Measurements from ENCODE around the gene CD8B2. TPM values are rescaled to one million over a fixed set of nuclear protein-coding genes. Genes with fewer than 3 reads are reported as not detected.

The CD8B2 gene
- total RNA-seq, 6 experiments from 2014 or later = not detected

DNA sequence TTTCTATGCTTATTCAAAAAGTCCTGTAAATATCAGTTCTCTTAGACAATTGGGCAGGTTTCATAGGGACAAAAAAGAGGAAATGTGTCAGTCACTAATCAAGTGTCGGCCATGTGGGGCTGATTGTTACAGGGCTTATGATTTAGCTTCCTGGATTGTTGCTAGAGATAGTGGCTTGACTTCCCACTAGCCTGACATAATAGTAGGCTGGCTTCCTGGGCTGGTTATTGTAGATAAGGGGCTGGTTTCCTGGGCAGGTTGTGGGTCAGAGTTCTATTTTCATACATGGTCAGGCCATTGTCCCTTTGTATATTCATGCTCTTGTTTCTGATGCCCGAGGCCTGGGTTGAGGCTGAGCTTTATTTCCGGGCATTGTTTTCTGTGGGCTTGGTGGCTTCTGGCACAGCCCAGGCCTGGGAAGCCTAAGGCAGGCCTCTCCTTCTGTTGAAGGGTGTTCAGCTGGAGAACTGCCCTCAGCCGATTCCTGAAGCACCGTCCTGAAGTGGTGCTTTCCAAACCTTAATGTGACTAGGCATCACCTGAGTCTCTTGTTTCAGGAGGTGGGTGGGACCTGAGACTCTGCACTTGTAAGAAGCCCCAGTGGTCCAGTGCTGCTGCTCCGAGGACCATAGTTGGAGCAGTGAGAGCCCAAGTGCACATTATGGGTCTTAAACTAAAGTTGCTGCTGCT is 37.0 kb downstream of the CD8B2 start:
- no peaks in the 10 kb centered on the region for H3K36me3 Mint-ChIP-seq (ENCODE audit: low read depth)
- H3K9me3 Mint-ChIP-seq = no peaks in the 10 kb centered on the region
- DNase-seq = no peak
- TF ChIP-seq, protein P1, sequence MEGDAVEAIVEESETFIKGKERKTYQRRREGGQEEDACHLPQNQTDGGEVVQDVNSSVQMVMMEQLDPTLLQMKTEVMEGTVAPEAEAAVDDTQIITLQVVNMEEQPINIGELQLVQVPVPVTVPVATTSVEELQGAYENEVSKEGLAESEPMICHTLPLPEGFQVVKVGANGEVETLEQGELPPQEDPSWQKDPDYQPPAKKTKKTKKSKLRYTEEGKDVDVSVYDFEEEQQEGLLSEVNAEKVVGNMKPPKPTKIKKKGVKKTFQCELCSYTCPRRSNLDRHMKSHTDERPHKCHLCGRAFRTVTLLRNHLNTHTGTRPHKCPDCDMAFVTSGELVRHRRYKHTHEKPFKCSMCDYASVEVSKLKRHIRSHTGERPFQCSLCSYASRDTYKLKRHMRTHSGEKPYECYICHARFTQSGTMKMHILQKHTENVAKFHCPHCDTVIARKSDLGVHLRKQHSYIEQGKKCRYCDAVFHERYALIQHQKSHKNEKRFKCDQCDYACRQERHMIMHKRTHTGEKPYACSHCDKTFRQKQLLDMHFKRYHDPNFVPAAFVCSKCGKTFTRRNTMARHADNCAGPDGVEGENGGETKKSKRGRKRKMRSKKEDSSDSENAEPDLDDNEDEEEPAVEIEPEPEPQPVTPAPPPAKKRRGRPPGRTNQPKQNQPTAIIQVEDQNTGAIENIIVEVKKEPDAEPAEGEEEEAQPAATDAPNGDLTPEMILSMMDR (IDR thresholded peaks at IDR 0.05) = no peak
- H3K4me3 Mint-ChIP-seq = no peak overlapping the region
- H3K27ac Mint-ChIP-seq = no peak overlapping the region
- peaks cover 20% of the 10 kb centered on the region for H3K27me3 Mint-ChIP-seq (ENCODE audit: insufficient read depth)
- no peaks in the 10 kb centered on the region for H3K4me1 Mint-ChIP-seq (ENCODE audit: low read depth)

DNA sequence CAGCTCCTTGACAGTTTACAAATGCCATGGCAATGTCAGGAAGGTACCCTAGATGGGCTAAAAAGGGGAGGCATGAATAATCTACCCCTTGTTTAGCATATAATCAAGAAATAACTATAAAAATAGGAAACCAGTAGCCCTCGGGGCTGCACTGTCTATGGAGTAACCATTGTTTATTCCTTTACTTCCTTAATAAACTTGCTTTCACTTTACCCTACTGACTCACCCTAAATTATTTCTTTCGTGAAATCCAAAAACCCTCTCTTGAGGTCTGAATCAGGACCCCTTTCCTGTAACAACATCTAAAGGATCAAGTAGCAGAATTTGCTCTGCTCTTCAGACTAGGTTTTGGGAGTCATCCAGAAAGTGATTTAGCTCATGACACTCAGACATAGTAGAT is 43.7 kb downstream of the CD8B2 start:
- DNase-seq = no peak
- no peaks in the 10 kb centered on the region for H3K9me3 Mint-ChIP-seq
- H3K4me3 Mint-ChIP-seq = no peak overlapping the region
- no peaks in the 10 kb centered on the region for H3K36me3 Mint-ChIP-seq (ENCODE audit: low read depth)
- H3K4me1 Mint-ChIP-seq (ENCODE audit: low read depth) = no peaks in the 10 kb centered on the region
- no peak overlapping the region for H3K27ac Mint-ChIP-seq
- TF ChIP-seq, protein P1 (IDR thresholded peaks at IDR 0.05) = no peak
- H3K27me3 Mint-ChIP-seq (ENCODE audit: insufficient read depth) = peaks cover 21% of the 10 kb centered on the region

DNA sequence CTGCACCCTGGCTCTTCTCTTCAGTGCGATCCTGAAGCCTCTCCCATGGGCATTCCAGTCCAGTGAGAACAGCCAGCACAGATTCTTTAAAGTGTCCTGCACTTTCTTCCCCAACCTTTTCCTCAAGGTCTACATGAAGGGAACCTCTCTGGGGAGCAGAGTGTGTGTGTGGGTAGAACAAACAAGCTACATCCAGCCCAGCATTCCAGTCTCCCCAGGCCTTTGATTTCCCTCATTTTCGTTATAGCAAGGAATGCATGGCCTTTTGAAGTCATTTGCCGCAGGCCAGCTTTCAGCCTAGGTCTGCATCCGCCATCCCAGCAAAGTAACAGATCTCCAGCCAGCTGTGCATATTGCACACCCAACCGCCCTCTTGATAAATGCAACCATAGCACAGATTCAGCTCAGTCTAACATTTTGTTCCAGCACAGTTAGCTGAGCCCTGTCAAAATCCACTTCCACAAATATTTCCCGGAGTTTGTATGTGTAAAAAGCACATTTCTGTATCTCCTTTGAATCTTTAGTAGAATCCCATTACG is 44.6 kb downstream of the CD8B2 start:
- no peak overlapping the region for H3K4me3 Mint-ChIP-seq
- no peaks in the 10 kb centered on the region for H3K9me3 Mint-ChIP-seq
- no peaks in the 10 kb centered on the region for H3K36me3 Mint-ChIP-seq (ENCODE audit: low read depth)
- H3K27ac Mint-ChIP-seq = no peak overlapping the region
- no peaks in the 10 kb centered on the region for H3K4me1 Mint-ChIP-seq (ENCODE audit: low read depth)
- H3K27me3 Mint-ChIP-seq (ENCODE audit: insufficient read depth) = peaks cover 21% of the 10 kb centered on the region
- DNase-seq = no peak
- TF ChIP-seq, protein P1 (IDR thresholded peaks at IDR 0.05) = no peak

DNA sequence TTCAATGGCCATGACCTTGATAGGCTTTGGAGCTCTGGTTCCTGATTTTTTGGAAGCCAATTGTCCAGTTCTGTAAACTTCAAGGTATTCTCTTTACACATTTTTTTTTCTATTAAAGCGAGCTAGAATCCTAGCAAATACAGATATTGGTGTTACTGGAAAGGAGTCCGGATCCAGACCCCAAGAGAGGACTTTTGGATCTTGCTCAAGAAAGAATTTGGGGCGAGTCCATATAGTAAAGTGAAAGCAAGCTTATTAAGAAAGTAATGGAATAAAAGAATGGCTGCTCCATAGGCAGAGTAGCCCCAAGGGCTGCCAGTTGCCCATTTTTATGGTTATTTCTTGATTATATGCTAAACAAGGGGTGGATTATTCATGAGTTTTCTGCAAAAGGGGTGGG is 45.1 kb downstream of the CD8B2 start:
- Mint-ChIP-seq H3K27me3 (ENCODE audit: insufficient read depth) (peaks cover 21% of the 10 kb centered on the region), H3K4me1 (ENCODE audit: low read depth) (no peaks in the 10 kb centered on the region), H3K4me3 (no peak overlapping the region), H3K36me3 (ENCODE audit: low read depth) (no peaks in the 10 kb centered on the region), H3K27ac (no peak overlapping the region), H3K9me3 (no peaks in the 10 kb centered on the region)
- TF ChIP-seq, protein P1 (IDR thresholded peaks at IDR 0.05) = no peak
- DNase-seq = no peak

DNA sequence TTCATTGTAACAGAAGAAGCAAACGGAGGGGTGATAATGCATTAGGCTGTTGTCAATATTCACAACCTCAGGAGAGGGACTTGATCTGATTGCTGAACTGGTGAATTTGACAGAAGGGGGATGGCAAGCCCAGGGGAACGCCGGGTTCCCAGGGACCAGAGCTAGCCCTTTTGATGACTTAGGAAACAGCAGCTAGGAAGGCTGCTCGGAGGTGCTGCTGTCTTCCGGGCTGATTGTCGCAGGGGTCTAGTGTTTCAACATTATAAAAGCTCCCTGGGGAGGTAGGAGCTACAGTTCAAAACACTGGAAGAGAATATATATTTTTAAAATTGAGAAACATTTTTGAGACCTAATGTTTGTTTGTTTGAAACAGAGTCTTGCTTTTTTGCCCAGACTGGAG is 47.3 kb downstream of the CD8B2 start:
- no peaks in the 10 kb centered on the region for H3K4me1 Mint-ChIP-seq (ENCODE audit: low read depth)
- no peak overlapping the region for H3K27ac Mint-ChIP-seq
- H3K36me3 Mint-ChIP-seq (ENCODE audit: low read depth) = no peaks in the 10 kb centered on the region
- DNase-seq = no peak
- TF ChIP-seq, protein P1 (IDR thresholded peaks at IDR 0.05) = no peak
- H3K9me3 Mint-ChIP-seq = no peaks in the 10 kb centered on the region
- H3K27me3 Mint-ChIP-seq (ENCODE audit: insufficient read depth) = peaks cover 13% of the 10 kb centered on the region
- H3K4me3 Mint-ChIP-seq = no peak overlapping the region

Measured in HFFc6 (cell line).